Fibroblast of the aortic adventitia (primary cell): ENCODE results near the gene VAV1. TPM values are rescaled to one million over a fixed set of nuclear protein-coding genes. Genes with fewer than 3 reads are reported as not detected.

Source experiments
- DNase-seq: peaks from one replicate; pipeline ENCODE4 v3.0.0-alpha.2; 2010; ENCODE audit warnings: low read depth
- H3K4me3 ChIP-seq: 2 replicates; pipeline ENCODE4 v1.5.1; 2011; ENCODE audit warnings: low read depth, mild to moderate bottlenecking, control low read depth, low read length, moderate library complexity
- CTCF ChIP-seq: IDR thresholded peaks from 2 replicates; pipeline ENCODE4 v1.5.1; 2011; ENCODE audit warnings: mild to moderate bottlenecking, low read length, control low read depth, inconsistent platforms; ENCODE audit not compliant: insufficient read depth
- total RNA-seq: library from RNA; depleted of rRNA; stranded (reverse); fragments of >200 nt; gene quantifications from 2 replicates; pipeline ENCODE4 v1.2.3, GENCODE V29; 2012; ENCODE audit warnings: low replicate concordance

Gene VAV1
- total RNA-seq, 1 donor: not detected

DNA sequence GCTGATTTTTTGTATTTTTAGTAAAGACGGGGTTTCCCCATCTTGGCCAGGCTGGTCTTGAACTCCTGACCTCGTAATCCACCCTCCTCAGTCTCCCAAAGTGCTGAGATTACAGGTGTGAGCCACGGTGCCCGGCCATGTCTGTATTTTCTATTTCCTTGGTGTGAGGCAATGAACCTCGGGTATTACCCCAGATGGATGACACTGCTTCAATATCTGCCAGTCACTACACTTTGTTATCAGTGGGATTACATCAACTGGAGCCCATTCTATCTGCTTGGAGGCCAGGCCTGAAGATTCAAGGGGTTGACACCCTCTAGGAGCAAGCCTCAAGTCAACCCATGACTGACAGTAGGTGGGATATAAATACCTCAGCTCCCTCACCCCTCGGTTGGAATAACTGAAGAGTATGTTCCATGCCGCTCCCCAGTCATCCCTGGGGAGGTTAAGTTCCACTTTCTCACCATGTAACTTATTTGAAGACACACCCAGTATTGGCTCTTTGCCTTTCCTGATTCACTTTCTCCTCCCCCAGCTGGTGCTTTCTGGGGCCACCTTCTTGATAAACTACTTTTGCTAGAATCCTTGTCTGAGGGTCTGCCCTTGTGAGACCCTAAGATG lies 113.9 kb downstream of the VAV1 start:
- no peak for DNase-seq
- TF ChIP-seq CTCF: no peak

GRCh38 chr19:6887316-6887715 lies 114.8 kb downstream of the VAV1 start, which contains the start of gene ADGRE1:
Gene ADGRE1, plus strand, starts transcription at chr19:6887579. Its CDS starts 30 bp downstream, at chr19:6887609.
- H3K4me3 ChIP-seq: no peak within 1 kb of the TSS
- no peak for DNase-seq
- TF ChIP-seq CTCF: no peak

More for the DNA sequence above, 113.9 kb downstream of the VAV1 start:
- no peak overlapping the region for H3K4me3 ChIP-seq

DNA sequence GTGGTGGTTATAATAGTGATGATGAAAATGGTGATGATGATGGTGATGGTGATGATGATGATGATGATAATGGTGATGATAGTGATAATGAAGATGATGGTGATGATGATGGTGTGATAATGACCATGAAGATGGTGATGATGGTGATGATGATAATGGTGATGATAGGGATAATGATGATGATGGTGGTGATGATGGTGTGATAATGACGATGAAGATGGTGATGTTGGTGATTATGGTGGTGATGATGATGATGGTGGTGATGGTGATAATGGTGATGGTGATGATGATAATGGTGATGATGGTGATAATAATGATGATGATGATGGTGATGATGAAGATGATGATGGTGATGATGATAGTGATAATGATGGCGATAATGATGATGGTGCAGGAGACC lies 116.5 kb downstream of the VAV1 start:
- DNase-seq: no peak
- H3K4me3 ChIP-seq: no peak overlapping the region
- no peak for TF ChIP-seq CTCF

GRCh38 chr19:6890401-6890913 lies 117.9 kb downstream of the VAV1 start:
- no peak for DNase-seq
- H3K4me3 ChIP-seq: no peak overlapping the region
- no peak for TF ChIP-seq CTCF

- TF ChIP-seq CTCF: no peak
- no peak for DNase-seq
- H3K4me3 ChIP-seq: no peak overlapping the region
Observed at GRCh38 chr19:6890938-6891337, 118.4 kb downstream of the VAV1 start.

DNA sequence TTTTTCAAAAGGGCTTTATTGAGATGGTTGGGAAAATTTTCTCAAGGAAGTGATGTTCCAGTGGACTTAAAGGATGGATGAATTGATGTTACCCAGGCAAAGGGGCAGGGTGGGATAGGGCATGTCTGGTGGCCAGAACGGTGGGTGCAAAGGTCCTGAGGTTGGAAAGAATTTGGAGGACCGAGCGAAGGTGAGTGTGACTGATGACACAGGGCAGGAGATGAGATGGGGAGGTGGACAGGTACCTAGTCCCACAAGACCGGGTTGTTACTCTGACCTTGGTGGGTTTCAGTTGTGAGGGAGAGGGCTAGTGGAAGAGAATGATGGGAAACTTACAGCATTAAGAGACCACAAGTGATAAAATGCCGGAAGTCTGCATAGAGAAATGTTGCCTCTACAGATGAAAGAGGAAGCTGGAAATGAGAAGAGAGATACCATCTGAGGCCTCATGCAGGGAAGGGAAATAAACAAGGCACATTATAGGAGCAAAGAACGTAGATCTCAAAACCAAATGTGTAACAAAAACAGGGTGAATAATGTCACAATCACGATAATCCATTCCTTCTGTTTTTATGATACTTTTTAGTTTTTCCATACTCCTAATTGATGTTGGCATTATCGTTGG lies 119.4 kb downstream of the VAV1 start:
- TF ChIP-seq CTCF: no peak
- no peak overlapping the region for H3K4me3 ChIP-seq
- DNase-seq: no peak
